ENCODE measurements around the gene GALR3. TPM values are rescaled to one million over a fixed set of nuclear protein-coding genes. Genes with fewer than 3 reads are reported as not detected.

The GALR3 gene
- total RNA-seq, 1 donor from 2014 or later, result not detected

- no peak for TF ChIP-seq POLR2A (IDR thresholded peaks at IDR 0.05)
- TF ChIP-seq CTCF (IDR thresholded peaks at IDR 0.05), result no peak
- no peak for TF ChIP-seq POLR2AphosphoS5 (IDR thresholded peaks at IDR 0.05; ENCODE audit: insufficient read depth in 1 of 2, low read depth in 1 of 2)
- Histone ChIP-seq H3K4me1 (peaks cover 62% of the 10 kb centered on the region), H3K27me3 (no peaks in the 10 kb centered on the region), H3K9me3 (no peaks in the 10 kb centered on the region), H3K27ac (peak overlapping the region; percentile 92), H3K4me3 (peak overlapping the region; percentile 54 to 61), H3K36me3 (no peaks in the 10 kb centered on the region)
- peak in 1 of 2 donors; percentile 86 for DNase-seq (ENCODE audit: extremely low spot score in 2 of 2)
- intact Hi-C loops (cut with DNase I), result no loop called here
Observed at GRCh38 chr22:37803639-37804351, 19.4 kb upstream of the GALR3 start.

- DNase-seq (ENCODE audit: extremely low spot score in 2 of 2), result no peak
- Histone ChIP-seq H3K36me3 (no peaks in the 10 kb centered on the region), H3K27me3 (no peaks in the 10 kb centered on the region), H3K4me3 (peak overlapping the region; percentile 54 to 61), H3K4me1 (peaks cover 68% of the 10 kb centered on the region), H3K27ac (peak overlapping the region; percentile 92), H3K9me3 (no peaks in the 10 kb centered on the region)
- intact Hi-C loops (cut with DNase I), result no loop called here
- TF ChIP-seq POLR2AphosphoS5 (IDR thresholded peaks at IDR 0.05; ENCODE audit: insufficient read depth in 1 of 2, low read depth in 1 of 2) (no peak), POLR2A (IDR thresholded peaks at IDR 0.05) (no peak), CTCF (IDR thresholded peaks at IDR 0.05) (no peak)
Observed at GRCh38 chr22:37804352-37804880, 18.8 kb upstream of the GALR3 start.

- no peaks in the 10 kb centered on the region for H3K27me3 ChIP-seq
- intact Hi-C loops (cut with DNase I), result no loop called here
- peak in 1 of 2 donors; percentile 89 for DNase-seq (ENCODE audit: extremely low spot score in 2 of 2)
- TF ChIP-seq POLR2A (IDR thresholded peaks at IDR 0.05), result peak in 1 of 2 donors; percentile 64
- TF ChIP-seq POLR2AphosphoS5 (IDR thresholded peaks at IDR 0.05; ENCODE audit: insufficient read depth in 1 of 2, low read depth in 1 of 2), result peak; percentile 58 to 88
- TF ChIP-seq CTCF (IDR thresholded peaks at IDR 0.05), result no peak
- no peaks in the 10 kb centered on the region for H3K9me3 ChIP-seq
- peak overlapping the region; percentile 54 to 61 for H3K4me3 ChIP-seq
- H3K36me3 ChIP-seq, result no peaks in the 10 kb centered on the region
- peak overlapping the region; percentile 92 for H3K27ac ChIP-seq
- peaks cover 68% of the 10 kb centered on the region for H3K4me1 ChIP-seq
Observed at GRCh38 chr22:37804881-37805809, 18.0 kb upstream of the GALR3 start.

GRCh38 chr22:37805810-37806277 lies 17.3 kb upstream of the GALR3 start:
- no peak for TF ChIP-seq CTCF (IDR thresholded peaks at IDR 0.05)
- no peak for TF ChIP-seq POLR2A (IDR thresholded peaks at IDR 0.05)
- TF ChIP-seq POLR2AphosphoS5 (IDR thresholded peaks at IDR 0.05; ENCODE audit: insufficient read depth in 1 of 2, low read depth in 1 of 2), result no peak
- peak overlapping the region; percentile 92 for H3K27ac ChIP-seq
- H3K36me3 ChIP-seq, result no peaks in the 10 kb centered on the region
- peak overlapping the region; percentile 54 to 61 for H3K4me3 ChIP-seq
- intact Hi-C loops (cut with DNase I), result no loop called here
- no peak for DNase-seq (ENCODE audit: extremely low spot score in 2 of 2)
- no peaks in the 10 kb centered on the region for H3K27me3 ChIP-seq
- no peaks in the 10 kb centered on the region for H3K9me3 ChIP-seq
- H3K4me1 ChIP-seq, result peaks cover 68% of the 10 kb centered on the region
